HG03159 (cell line): ENCODE data around the gene OR1J1.

Experiments used
- ATAC-seq: cut with Tn5 transposase; IDR thresholded peaks from one replicate; pipeline ENCODE4 v1.9.1; 2021; ENCODE audit warnings: mild to moderate bottlenecking, moderate library complexity; ENCODE audit not compliant: unreplicated experiment

OR1J1 gene

DNA sequence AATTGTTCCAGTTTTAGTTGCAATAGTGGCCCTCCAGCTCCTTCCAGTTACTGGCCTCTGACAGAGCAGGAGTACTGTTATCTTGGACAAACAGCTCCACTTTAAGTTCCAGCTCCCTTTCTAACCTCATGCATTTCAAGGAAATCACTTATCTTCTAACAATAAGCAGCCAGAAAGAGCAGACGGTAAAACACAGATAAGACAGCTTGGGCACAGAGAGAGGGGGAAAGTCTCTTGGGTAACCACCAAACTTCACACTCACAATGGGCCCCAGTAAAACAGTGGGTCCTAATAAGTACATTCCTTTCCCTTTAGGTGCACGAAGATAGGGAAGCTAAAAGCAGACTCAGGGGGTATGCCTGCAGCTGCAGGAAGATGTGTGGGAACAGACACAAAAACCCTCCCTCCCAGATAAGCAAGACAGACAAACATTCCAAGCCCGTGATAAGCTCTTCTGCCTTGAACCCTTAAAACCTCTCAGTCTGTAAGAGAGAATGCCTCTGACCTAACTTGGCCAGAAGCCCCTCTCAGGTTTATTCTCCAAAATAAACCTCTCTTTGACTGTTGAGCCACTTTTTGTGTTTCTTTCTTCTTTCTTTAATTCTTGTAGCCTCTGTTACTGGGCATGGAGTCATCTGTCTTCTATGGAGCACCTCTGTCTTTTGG, 30.8 kb downstream of the OR1J1 start:
- no peak for ATAC-seq

- ATAC-seq: no peak
Measured at GRCh38 chr9:122445155-122445749, 32.5 kb downstream of the OR1J1 start.

DNA sequence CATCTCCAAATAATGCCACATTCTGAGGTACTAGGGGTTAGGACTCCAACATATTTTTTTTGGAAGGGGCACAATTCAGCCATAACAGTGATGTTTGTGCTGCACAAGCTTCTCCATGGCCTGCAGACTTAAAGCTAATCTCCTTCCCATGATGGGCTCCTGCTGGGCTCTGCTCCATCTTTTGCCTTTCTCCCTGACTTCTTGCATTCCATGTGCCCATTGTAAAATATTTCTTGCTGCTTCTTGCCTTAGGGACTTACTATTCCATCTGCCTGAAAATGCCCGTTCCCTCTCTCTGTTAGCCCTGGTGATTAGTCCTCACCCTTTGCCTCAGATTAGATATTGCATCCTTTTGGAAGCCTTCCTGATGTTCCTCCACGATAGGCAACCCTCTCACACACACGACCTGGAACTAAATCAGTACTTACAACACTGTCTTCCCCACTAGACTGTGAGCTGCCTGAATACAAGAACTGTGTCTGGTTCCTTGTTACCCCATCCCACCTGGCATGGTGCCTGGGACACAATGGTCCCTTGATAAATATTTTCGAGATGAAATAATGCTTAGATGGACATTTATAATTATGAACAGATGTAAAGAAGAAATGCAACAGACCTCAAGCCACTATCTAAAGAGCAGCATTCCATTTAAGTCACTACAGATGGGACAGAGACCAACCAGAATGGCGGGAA, 33.5 kb downstream of the OR1J1 start:
- no peak for ATAC-seq

- no peak for ATAC-seq
Measured at GRCh38 chr9:122442568-122442967, 35.2 kb downstream of the OR1J1 start.
